Activated effector memory CD4-positive, alpha-beta T cell treated with anti-CD3 and anti-CD28 coated beads, Interleukin-2, amount 50 U/mL, for 16 hours (primary cell): ENCODE measurements around the gene LYST.
"Not testable (repeated sequence)": the region's sequence is repeated elsewhere in the genome, so short reads cannot be mapped to it uniquely, and the experiment has no call there.

Experiments used
- DNase-seq: peaks from one replicate; pipeline ENCODE4 v3.0.0-alpha.2; 2020

LYST gene

DNA sequence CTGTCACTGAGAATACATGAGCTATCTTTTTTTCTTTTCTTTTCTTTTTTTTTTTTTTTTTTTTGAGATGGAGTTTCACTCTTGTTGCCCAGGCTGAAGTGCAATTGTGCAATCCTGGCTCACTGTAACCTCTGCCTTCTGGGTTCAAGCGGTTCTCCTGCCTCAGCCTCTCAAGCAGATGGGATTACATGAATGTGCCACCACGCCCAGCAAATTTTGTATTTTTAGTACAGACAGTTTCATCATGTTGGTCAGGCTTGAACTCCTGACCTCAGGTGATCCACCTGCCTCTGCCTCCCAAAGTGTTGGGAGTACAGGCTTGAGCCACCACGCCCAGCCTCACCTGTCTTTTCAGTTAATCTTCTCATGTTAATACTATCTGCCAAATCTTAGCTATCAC is 112.5 kb downstream of the LYST start:
- not testable (repeated sequence) for DNase-seq

GRCh38 chr1:235749755-235750300 is 116.9 kb downstream of the LYST start:
- no peak for DNase-seq

GRCh38 chr1:235748747-235749146 is 118.0 kb downstream of the LYST start:
- DNase-seq: no peak

- no peak for DNase-seq
These were observed 120.5 kb downstream of the LYST start for GRCh38 chr1:235746245-235746644.

DNA sequence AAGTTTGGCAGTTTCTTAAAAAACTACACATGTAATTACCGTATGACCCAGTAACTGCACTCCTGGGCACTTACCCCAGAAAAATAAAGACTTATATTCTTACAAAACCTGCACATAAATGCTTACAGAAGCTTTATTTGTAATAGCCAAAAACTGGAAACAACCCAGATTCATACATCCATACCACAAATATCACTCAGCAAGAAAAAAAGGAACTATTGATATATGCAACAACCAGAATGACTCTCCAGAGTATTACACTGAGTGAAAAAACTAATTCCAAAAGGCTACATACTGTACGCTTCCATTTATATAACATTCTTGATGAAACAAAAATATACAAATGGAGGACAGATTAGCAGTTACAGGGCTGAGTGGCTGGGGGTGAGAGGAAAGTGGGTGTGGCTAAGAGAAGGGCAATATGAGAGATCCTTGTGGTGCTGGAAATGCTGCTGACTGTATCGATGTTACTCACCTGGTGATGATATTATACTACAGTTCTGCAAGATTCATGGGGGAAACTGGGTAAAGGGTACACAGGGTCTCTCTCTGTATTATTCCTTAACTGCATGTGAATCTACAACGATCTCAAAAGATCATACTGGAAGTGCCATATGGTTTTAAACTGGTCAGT is 121.1 kb downstream of the LYST start:
- DNase-seq: no peak

- DNase-seq: no peak
These were observed 123.6 kb downstream of the LYST start for GRCh38 chr1:235742914-235743599.

DNA sequence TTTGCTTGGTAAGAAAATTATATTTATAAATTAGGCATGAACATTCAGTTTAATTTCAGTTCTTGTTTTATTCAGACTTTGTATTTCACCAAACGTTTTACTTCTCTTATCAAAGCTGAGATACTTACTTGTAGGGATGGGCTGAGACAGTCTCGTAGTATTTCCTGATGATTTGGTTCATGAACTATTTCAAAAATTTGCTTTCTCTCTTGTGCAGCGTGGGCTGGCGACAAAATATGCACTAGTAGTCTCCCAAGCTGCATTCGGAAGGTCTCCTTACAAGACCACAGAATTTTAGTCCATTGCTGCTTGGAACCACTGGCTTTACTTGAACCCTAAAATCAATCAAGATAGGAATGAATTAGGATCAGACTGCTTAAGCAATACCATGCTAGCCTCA is 125.4 kb downstream of the LYST start:
- DNase-seq: no peak

GRCh38 chr1:235739631-235740030 is 127.1 kb downstream of the LYST start:
- DNase-seq: no peak

DNA sequence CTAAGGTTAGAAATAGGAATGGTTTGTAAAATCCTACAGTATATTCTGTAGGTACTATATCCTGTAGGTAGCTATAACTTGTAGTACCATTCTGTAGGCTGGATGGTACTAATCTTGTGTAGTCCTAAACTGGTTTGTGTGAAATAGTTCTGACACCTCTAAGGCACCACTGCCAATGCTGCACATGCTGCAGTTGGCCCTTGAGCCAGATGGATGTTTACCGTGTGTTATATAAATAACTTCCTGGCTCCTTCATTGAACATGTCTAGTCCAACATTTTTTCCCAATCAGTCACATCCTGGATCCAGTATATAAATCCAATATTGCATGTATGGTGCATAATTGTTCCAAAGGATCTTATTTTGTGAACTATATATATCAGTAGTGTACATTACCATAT is 127.6 kb downstream of the LYST start:
- no peak for DNase-seq

DNA sequence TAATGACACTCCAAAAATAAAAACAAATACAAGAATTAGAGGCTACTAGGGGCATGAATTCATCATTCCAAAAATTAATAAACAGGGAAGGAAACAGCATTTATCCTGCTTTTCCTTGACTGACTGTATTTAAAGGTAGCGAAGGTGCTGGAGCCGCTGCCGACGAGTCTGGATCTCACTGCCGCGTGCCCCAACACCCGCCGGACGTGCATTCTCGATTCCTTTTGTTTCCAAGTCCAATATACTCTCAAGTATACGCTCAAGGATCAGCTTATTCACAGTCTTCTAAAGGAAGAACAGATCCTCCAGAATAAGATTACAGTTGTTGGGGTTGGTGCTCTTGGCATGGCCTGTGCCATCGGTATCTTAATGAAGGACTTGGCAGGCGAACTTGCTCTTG is 129.0 kb downstream of the LYST start:
- no peak for DNase-seq

- no peak for DNase-seq
These were observed 130.4 kb downstream of the LYST start for GRCh38 chr1:235736263-235736662.

DNA sequence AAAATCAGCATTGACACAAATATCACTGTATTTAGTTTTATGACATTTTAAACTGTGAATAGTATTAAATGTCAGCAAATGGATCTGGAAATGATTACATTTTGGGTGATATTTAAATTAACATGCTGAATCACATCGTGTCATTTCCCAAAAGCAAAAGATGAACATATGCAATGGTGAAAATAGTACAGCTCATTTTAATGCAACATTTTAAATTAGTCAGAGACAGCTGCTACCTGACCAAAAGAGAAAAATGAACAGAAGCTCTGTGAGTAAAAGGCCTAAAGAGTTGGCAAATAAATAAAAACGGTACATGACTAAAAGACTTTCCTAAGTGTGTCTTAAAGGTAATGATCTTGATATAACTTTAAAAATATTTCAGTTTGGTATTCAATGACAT is 131.1 kb downstream of the LYST start:
- DNase-seq: no peak

DNA sequence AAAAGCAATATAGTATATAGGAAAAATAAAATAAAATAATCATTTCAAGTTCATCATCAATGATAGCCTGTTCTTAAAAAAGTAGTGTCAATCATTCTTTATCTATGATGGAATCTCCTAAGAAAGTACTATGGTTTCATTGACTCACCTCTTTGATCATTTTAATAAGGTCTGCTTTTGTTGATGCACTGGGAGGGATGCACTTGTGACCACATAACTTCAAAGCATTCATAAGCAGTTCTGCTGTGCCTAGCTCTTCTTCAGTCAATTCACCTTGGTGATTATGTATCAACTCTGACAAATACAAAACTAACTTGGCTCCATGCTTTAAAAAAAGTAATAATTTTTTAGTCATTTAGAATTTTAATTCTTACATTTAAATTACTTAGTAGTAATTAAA is 132.4 kb downstream of the LYST start:
- no peak for DNase-seq

DNA sequence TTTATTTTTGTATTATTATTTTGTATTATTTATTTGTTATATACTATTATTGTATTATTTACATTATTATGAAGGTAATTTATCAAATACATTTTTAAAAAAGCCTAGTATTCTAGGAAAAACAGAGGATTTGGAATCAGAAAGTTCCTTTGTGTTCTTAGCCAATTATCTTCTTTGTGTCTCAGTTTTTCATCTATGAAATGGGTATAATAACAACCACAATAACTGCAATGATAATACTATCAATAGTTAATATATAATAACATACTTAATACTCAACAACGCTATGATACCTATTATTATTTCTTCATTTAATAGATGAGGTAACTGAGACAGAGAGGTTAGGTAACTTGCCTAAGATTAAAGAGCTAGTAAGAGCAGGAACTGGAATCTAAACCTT is 136.7 kb downstream of the LYST start:
- no peak for DNase-seq

- no peak for DNase-seq
These were observed 140.1 kb downstream of the LYST start for GRCh38 chr1:235726557-235726956.

DNA sequence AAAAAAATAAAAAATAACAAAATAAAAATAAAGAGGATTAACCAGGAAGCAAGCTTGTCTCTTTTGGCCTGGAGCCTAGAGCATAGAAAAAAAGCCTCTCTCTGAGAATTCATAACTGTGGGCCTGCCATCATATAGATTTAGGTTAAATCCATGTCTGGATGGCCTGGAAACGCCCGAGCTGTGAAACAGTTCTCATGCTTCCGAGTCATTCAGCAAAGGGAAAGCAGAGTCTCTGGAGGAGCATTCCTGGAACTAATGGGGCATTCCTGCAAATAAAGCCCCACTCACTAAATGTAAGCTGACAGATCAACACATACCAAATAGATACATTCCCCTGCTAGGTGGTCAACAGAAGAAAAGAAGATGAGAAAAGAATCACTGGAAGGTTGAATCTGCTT is 141.3 kb downstream of the LYST start:
- DNase-seq: no peak

DNA sequence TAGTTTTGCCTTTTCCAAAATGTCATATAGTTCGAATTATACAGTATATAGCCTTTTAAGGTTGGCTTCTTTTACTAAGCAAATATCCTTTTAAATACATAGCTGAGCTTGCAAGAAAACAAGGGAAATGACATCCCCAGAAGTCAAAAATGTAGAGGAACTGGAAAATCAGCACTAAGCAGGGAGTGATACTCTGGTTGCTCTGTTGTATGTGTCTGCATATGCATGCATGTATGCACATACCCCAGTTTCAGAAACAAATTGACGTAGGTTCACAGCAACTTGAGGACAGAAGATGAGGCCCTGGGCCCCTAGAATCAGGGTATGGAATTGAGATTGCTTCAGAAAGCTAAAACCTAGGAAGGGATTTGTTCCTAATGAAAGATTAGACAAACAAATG is 142.0 kb downstream of the LYST start:
- DNase-seq: no peak

DNA sequence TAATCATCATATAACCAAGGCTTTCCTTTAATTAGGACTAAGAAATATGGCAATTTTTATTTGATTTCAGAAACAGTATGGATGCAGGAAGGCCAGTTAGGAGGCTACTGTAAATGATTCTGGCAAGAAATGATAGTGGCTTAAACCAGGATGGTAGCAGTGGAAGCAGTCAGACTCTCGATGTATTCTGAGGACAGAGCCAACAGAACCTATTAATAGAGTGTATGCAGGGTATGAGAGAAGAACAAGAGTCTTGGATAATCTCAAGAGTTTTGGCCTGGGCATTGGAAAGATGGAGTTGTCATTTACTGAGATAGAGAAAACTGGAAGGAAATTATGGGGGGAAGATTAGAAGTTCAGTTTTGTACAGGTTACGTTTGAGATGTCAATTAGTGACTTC is 143.8 kb downstream of the LYST start:
- DNase-seq: no peak

GRCh38 chr1:235721982-235722381 is 144.7 kb downstream of the LYST start:
- DNase-seq: no peak

- DNase-seq: no peak
These were observed 146.2 kb downstream of the LYST start for GRCh38 chr1:235720544-235720943.

DNA sequence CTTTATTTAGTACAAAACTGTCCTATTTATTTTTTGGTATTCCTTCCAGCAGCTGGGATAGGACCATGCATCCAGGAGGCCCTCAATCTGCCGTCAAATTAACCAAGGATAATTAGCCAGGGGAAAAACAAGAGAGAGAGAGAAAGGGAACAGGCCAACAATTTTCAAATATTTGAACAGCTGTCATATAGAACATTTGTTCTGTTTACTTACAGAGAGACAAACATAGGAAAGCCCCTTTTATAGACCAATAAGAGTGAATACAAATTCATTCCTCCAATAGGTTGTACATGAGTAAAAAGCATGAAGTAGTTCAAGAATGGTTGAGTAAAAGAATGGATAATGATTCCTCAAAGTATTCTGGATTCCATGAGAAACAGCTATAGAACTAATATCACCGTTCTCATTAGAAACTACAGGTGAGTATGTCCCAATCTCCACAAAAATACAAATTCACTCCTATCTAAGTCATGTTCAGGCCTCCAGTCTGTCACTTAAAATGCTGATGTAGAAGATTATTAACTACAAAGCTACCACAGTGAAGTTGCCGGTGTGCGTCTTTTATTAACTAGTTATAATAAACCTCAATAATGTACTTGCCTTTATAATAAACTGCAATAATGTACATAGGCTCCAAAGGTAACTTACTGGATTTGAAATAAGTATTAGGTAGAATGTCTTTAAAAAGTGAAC is 152.4 kb downstream of the LYST start:
- DNase-seq: no peak

- no peak for DNase-seq
These were observed 153.9 kb downstream of the LYST start for GRCh38 chr1:235712812-235713211.

GRCh38 chr1:235710687-235711086 is 156.0 kb downstream of the LYST start:
- DNase-seq: no peak

GRCh38 chr1:235709018-235709417 is 157.7 kb downstream of the LYST start:
- no peak for DNase-seq
